H4 (cell line): ENCODE measurements around the gene RBMS1. TPM values are rescaled to one million over a fixed set of nuclear protein-coding genes. Genes with fewer than 3 reads are reported as not detected.
A peak's percentile ranks its signal among the peaks of the same experiment; 100 is the strongest.

Source experiments
- DNase-seq: peaks from one replicate; pipeline ENCODE4 v3.0.0-alpha.2; 2015; ENCODE audit warnings: low spot score
- total RNA-seq: library from RNA; depleted of rRNA; stranded (reverse); fragments of >200 nt; shearing (Covaris generic); gene quantifications from 2 replicates; pipeline ENCODE4 v1.2.3, GENCODE V29; 2014

The RBMS1 gene
- total RNA-seq, 1 experiment from 2014 or later, result 42.2 TPM

- DNase-seq, result no peak
These were observed 84.1 kb downstream of the RBMS1 start for GRCh38 chr2:160409480-160409879.

- DNase-seq, result no peak
These were observed 84.7 kb downstream of the RBMS1 start for GRCh38 chr2:160408959-160409291.

- DNase-seq, result no peak
These were observed 85.2 kb downstream of the RBMS1 start for GRCh38 chr2:160408173-160408958.

- no peak for DNase-seq
These were observed 86.0 kb downstream of the RBMS1 start for GRCh38 chr2:160407393-160408172.

GRCh38 chr2:160406591-160407392 is 86.8 kb downstream of the RBMS1 start:
- peak; percentile 80 for DNase-seq

GRCh38 chr2:160405077-160405867 is 88.3 kb downstream of the RBMS1 start:
- no peak for DNase-seq

- no peak for DNase-seq
These were observed 90.3 kb downstream of the RBMS1 start for GRCh38 chr2:160402997-160403979.

- DNase-seq, result no peak
These were observed 91.1 kb downstream of the RBMS1 start for GRCh38 chr2:160402501-160402900.

GRCh38 chr2:160401895-160402294 is 91.7 kb downstream of the RBMS1 start:
- DNase-seq, result no peak

GRCh38 chr2:160399880-160400279 is 93.7 kb downstream of the RBMS1 start:
- no peak for DNase-seq

- DNase-seq, result no peak
These were observed 96.1 kb downstream of the RBMS1 start for GRCh38 chr2:160397530-160397865.

GRCh38 chr2:160394153-160394552 is 99.5 kb downstream of the RBMS1 start:
- no peak for DNase-seq

GRCh38 chr2:160392201-160392600 is 101.4 kb downstream of the RBMS1 start:
- DNase-seq, result no peak

GRCh38 chr2:160390544-160391455 is 102.8 kb downstream of the RBMS1 start:
- no peak for DNase-seq

- DNase-seq, result no peak
These were observed 103.7 kb downstream of the RBMS1 start for GRCh38 chr2:160389875-160390274.

- DNase-seq, result no peak
These were observed 104.9 kb downstream of the RBMS1 start for GRCh38 chr2:160388464-160389263.

- DNase-seq, result no peak
These were observed 105.9 kb downstream of the RBMS1 start for GRCh38 chr2:160387558-160388262.

GRCh38 chr2:160384791-160385190 is 108.8 kb downstream of the RBMS1 start:
- DNase-seq, result no peak
